Measurements from ENCODE around the gene TMEM201.

Gene TMEM201

GRCh38 chr1:9595968-9596340, 7.2 kb downstream of the TMEM201 start:
- H3K4me3 ChIP-seq (ENCODE audit: low read depth, low read length): no peak overlapping the region
- TF ChIP-seq, protein P1, sequence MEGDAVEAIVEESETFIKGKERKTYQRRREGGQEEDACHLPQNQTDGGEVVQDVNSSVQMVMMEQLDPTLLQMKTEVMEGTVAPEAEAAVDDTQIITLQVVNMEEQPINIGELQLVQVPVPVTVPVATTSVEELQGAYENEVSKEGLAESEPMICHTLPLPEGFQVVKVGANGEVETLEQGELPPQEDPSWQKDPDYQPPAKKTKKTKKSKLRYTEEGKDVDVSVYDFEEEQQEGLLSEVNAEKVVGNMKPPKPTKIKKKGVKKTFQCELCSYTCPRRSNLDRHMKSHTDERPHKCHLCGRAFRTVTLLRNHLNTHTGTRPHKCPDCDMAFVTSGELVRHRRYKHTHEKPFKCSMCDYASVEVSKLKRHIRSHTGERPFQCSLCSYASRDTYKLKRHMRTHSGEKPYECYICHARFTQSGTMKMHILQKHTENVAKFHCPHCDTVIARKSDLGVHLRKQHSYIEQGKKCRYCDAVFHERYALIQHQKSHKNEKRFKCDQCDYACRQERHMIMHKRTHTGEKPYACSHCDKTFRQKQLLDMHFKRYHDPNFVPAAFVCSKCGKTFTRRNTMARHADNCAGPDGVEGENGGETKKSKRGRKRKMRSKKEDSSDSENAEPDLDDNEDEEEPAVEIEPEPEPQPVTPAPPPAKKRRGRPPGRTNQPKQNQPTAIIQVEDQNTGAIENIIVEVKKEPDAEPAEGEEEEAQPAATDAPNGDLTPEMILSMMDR (IDR thresholded peaks at IDR 0.05; ENCODE audit: borderline replicate concordance, insufficient read depth, low read depth, low read length): no peak

- TF ChIP-seq, protein P1 (IDR thresholded peaks at IDR 0.05; ENCODE audit: borderline replicate concordance, insufficient read depth, low read depth, low read length): no peak
- H3K4me3 ChIP-seq (ENCODE audit: low read depth, low read length): no peak overlapping the region
These were observed 7.9 kb downstream of the TMEM201 start for GRCh38 chr1:9596415-9597123.

DNA sequence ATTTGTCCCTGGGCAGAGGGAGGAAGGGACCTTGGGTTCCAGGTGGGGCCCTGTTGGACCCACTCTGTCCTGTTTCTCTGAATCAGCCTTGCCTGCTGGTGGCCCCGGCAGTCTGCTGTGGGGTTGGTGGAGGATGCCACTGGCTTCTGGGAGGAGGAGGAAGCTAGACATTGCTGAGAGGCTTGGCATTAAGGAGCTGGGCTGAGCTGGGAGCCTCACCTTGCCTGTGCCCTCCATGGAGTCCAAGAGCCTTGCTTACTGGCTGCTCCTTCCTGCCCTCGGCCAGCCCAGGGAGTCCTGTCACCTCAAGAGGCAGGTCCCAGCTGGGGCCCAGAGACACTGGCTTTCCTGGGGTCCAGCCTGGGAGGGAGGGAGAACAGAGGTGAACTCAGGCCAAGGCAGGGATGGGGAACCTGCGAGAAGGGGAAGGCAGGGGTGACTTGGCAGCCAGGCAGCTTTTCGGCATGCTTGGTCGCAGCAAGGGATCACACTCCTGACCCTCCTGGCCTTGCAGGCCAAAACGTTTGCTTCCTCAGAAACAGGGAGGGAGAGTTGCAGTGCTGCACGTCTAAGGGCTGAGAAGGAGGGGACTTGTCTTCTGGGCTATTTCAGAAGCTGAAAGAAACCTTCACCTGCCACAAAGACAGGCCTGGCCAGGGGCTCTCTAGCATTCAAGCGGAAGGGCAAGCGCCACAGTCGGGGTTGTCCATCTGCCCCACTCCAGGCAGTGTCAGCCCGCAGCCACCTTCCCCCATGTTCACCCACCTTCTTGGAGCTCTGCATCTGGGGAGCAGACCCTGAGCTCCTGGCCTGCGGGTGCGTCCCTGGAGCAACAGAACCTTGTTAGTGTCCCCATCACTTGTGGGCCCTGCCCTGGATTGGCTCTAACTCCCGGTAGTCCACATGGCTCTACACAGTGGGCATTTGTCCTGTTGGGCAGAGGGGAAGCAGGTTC, 8.9 kb downstream of the TMEM201 start:
- no peak overlapping the region for H3K4me3 ChIP-seq (ENCODE audit: low read depth, low read length)
- TF ChIP-seq, protein P1 (IDR thresholded peaks at IDR 0.05; ENCODE audit: borderline replicate concordance, insufficient read depth, low read depth, low read length): no peak

DNA sequence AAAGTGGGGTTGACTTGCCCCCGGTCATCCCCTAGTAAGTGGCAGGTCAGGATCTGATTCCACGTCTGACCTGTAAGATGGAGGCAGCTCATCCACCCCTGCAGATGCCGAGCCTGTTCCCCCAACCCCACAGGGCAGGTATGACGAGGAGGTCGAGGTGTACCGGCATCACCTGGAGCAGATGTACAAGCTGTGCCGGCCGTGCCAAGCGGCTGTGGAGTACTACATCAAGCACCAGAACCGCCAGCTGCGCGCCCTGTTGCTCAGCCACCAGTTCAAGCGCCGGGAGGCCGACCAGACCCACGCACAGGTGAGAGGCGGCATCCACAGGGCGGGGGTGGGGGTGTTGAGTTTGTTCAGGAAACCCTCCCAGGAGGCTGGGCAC, 9.6 kb downstream of the TMEM201 start:
- TF ChIP-seq, protein P1 (IDR thresholded peaks at IDR 0.05; ENCODE audit: borderline replicate concordance, insufficient read depth, low read depth, low read length): no peak

DNA sequence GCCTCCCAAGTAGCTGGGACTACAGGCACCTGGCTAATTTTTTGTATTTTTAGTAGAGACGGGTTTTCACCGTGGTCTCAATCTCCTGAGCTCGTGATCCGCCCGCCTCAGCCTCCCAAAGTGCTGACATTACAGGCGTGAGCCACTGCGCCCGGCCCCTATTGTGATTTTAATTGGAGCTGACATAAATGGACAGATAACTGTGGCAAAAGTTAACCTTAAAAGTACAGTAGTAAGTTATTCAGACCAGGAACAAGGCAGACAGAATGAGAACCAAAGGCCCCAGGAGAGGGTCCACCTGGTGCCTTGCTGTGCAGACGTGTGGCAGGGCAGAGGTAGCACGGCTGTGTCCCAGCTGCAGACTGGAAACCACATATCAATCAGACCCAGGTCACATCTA, 11.0 kb downstream of the TMEM201 start:
- TF ChIP-seq, protein P1 (IDR thresholded peaks at IDR 0.05; ENCODE audit: borderline replicate concordance, insufficient read depth, low read depth, low read length): no peak

More for the DNA sequence above, 9.6 kb downstream of the TMEM201 start:
- no peak overlapping the region for H3K4me3 ChIP-seq (ENCODE audit: low read depth, low read length)

DNA sequence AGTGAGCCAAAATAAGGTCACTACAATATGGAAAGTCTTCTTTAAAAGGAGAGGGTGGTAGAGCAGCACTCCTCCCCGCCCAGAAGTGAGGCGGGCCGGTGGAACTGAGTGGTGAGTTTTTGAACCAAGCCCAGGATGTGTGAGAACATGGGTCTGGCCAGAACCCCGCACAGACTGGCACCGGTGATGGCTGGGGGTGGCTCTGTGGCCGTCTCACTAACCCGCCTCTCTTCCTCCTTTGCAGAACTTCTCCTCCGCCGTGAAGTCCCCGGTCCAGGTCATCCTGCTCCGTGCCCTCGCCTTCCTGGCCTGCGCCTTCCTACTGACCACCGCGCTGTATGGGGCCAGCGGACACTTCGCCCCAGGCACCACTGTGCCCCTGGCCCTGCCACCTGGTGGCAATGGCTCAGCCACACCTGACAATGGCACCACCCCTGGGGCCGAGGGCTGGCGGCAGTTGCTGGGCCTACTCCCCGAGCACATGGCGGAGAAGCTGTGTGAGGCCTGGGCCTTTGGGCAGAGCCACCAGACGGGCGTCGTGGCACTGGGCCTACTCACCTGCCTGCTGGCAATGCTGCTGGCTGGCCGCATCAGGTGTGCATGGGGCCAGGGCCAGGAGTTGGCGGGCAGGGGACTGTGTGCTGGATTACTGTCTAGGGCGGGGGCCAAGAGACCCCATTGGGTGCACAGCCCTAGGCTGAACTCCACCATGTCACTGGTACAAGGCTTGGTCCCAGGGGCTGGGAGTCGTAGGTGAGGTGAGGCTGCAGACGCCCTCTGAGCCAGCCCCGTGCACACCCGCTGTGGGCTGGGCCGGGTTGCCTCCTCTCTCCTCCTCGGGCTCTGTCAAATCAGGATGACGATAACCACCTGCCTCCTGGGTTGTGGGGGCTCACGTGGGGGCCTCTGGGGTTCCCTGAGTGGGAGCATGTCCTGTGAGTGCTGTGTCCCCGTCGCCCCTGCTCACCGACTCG, 12.4 kb downstream of the TMEM201 start:
- H3K4me3 ChIP-seq (ENCODE audit: low read depth, low read length): no peak overlapping the region
- TF ChIP-seq, protein P1 (IDR thresholded peaks at IDR 0.05; ENCODE audit: borderline replicate concordance, insufficient read depth, low read depth, low read length): no peak

More for the DNA sequence above, 11.0 kb downstream of the TMEM201 start:
- no peak overlapping the region for H3K4me3 ChIP-seq (ENCODE audit: low read depth, low read length)

Data from GM12875 (cell line).